ENCODE results near the gene CIBAR2. TPM values are rescaled to one million over a fixed set of nuclear protein-coding genes. Genes with fewer than 3 reads are reported as not detected.
A peak's percentile ranks its signal among the peaks of the same experiment; 100 is the strongest.

CIBAR2 gene
- total and polyA plus RNA-seq, 2 donors (not counting 1 experiment from before 2014, with no cell fraction given) = not detected

DNA sequence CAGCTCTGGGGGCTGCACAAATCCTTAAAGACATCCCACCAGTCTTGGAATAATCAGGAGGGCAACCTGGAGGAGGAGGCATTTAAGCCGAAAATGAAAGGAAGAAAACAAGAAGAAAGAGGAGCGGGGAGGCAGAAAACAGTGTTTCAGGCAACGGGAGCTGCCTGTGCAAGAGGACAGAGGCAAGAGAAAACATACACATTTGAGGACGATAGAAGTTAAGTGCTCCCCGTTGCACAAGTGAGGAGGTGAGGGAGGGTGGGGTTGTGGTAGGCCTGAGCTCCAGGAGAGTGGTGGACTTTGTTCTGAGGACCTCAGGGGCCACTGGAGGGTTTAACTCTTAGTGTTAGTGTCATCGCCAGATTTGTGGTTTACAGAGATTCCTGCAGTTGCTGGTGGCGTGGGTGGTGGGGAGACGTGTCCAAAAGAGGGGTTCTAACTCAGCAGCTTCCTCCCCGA is 27.6 kb upstream of the CIBAR2 start:
- H3K9ac ChIP-seq (ENCODE audit: insufficient read depth, low read length) = no peak overlapping the region
- H3K9me3 ChIP-seq (ENCODE audit: control insufficient read depth, insufficient read depth, low read depth, low read length) = no peaks in the 10 kb centered on the region
- no peak for DNase-seq (ENCODE audit: low read depth in 2 of 2)
- H2AFZ ChIP-seq (ENCODE audit: low read length) = no peak overlapping the region
- H3K36me3 ChIP-seq (ENCODE audit: control insufficient read depth, insufficient read depth, low read length) = no peaks in the 10 kb centered on the region
- no peaks in the 10 kb centered on the region for H4K20me1 ChIP-seq (ENCODE audit: control insufficient read depth, extremely low read depth, insufficient read depth, low read length)
- no peak overlapping the region for H3K27ac ChIP-seq (ENCODE audit: insufficient read depth, low read length)
- peaks cover 16% of the 10 kb centered on the region for H3K4me1 ChIP-seq (ENCODE audit: control insufficient read depth, extremely low read depth, insufficient read depth, low read length)
- no peak overlapping the region for H3K4me2 ChIP-seq (ENCODE audit: extremely low read depth, insufficient read depth, low read length)
- H3K27me3 ChIP-seq (ENCODE audit: control insufficient read depth, insufficient read depth, low read length) = no peaks in the 10 kb centered on the region
- no peak overlapping the region for H3K4me3 ChIP-seq (replicated peaks in 1 of 4; ENCODE audit: control extremely low read depth in 1 of 4, insufficient read depth in 1 of 4, low read depth in 3 of 4, low read length in 4 of 4)
- TF ChIP-seq, protein P1, sequence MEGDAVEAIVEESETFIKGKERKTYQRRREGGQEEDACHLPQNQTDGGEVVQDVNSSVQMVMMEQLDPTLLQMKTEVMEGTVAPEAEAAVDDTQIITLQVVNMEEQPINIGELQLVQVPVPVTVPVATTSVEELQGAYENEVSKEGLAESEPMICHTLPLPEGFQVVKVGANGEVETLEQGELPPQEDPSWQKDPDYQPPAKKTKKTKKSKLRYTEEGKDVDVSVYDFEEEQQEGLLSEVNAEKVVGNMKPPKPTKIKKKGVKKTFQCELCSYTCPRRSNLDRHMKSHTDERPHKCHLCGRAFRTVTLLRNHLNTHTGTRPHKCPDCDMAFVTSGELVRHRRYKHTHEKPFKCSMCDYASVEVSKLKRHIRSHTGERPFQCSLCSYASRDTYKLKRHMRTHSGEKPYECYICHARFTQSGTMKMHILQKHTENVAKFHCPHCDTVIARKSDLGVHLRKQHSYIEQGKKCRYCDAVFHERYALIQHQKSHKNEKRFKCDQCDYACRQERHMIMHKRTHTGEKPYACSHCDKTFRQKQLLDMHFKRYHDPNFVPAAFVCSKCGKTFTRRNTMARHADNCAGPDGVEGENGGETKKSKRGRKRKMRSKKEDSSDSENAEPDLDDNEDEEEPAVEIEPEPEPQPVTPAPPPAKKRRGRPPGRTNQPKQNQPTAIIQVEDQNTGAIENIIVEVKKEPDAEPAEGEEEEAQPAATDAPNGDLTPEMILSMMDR (conservative IDR thresholded peaks at IDR 0.05 in 1 of 2, IDR thresholded peaks at IDR 0.05 in 1 of 2; ENCODE audit: low read depth in 1 of 2, low read length in 2 of 2) = no peak
- TF ChIP-seq EZH2 (IDR thresholded peaks at IDR 0.05; ENCODE audit: low read length, missing control alignments) = no peak
- no peaks in the 10 kb centered on the region for H3K79me2 ChIP-seq (ENCODE audit: control insufficient read depth, insufficient read depth, low read length)

DNA sequence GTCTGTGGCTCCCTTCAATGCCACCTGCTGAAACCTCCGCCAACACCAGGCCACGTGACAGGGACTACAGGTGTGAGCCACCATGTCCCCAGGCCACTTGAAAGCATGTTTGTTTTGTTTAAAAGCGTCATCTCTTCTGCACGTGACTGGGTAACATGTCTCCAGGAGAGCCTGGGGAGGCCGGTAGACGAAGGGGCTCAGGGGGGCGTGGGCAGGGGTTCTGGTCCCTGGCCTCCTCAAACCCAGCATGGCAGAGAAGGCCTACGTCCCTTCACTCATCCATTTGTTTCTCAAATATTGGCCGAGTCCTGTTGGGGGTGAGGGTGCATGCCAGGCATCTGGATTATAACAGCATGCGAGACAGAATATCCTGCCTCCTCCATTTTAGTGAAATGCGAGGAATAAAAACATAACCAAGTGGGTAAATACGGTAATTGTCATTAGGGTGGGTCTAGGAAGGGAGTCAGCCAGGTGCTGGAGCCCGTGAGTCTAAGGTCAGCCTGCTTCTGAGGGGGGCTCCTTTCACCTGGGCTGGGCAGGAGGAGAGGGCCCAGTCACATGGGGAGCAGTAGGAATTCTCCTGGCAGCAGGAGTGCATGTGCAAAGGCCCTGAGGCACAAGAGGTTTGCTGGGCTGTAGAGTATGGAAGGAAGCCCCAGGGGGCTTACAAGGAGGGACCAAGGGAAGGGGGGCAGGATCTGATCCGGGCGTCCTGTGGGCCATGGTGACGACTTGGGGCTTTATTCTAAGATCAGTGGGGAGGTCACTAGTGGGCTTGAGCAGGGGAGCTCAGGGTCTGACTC is 26.8 kb upstream of the CIBAR2 start:
- H3K4me3 ChIP-seq (replicated peaks in 1 of 4; ENCODE audit: control extremely low read depth in 1 of 4, insufficient read depth in 1 of 4, low read depth in 3 of 4, low read length in 4 of 4) = no peak overlapping the region
- DNase-seq (ENCODE audit: low read depth in 2 of 2) = no peak
- no peak overlapping the region for H3K9ac ChIP-seq (ENCODE audit: insufficient read depth, low read length)
- H4K20me1 ChIP-seq (ENCODE audit: control insufficient read depth, extremely low read depth, insufficient read depth, low read length) = no peaks in the 10 kb centered on the region
- TF ChIP-seq, protein P1 (conservative IDR thresholded peaks at IDR 0.05 in 1 of 2, IDR thresholded peaks at IDR 0.05 in 1 of 2; ENCODE audit: low read depth in 1 of 2, low read length in 2 of 2) = no peak
- no peak for TF ChIP-seq EZH2 (IDR thresholded peaks at IDR 0.05; ENCODE audit: low read length, missing control alignments)
- no peak overlapping the region for H2AFZ ChIP-seq (ENCODE audit: low read length)
- no peaks in the 10 kb centered on the region for H3K27me3 ChIP-seq (ENCODE audit: control insufficient read depth, insufficient read depth, low read length)
- no peaks in the 10 kb centered on the region for H3K9me3 ChIP-seq (ENCODE audit: control insufficient read depth, insufficient read depth, low read depth, low read length)
- peaks cover 16% of the 10 kb centered on the region for H3K4me1 ChIP-seq (ENCODE audit: control insufficient read depth, extremely low read depth, insufficient read depth, low read length)
- H3K4me2 ChIP-seq (ENCODE audit: extremely low read depth, insufficient read depth, low read length) = no peak overlapping the region
- H3K36me3 ChIP-seq (ENCODE audit: control insufficient read depth, insufficient read depth, low read length) = no peaks in the 10 kb centered on the region
- no peaks in the 10 kb centered on the region for H3K79me2 ChIP-seq (ENCODE audit: control insufficient read depth, insufficient read depth, low read length)
- H3K27ac ChIP-seq (ENCODE audit: insufficient read depth, low read length) = no peak overlapping the region

DNA sequence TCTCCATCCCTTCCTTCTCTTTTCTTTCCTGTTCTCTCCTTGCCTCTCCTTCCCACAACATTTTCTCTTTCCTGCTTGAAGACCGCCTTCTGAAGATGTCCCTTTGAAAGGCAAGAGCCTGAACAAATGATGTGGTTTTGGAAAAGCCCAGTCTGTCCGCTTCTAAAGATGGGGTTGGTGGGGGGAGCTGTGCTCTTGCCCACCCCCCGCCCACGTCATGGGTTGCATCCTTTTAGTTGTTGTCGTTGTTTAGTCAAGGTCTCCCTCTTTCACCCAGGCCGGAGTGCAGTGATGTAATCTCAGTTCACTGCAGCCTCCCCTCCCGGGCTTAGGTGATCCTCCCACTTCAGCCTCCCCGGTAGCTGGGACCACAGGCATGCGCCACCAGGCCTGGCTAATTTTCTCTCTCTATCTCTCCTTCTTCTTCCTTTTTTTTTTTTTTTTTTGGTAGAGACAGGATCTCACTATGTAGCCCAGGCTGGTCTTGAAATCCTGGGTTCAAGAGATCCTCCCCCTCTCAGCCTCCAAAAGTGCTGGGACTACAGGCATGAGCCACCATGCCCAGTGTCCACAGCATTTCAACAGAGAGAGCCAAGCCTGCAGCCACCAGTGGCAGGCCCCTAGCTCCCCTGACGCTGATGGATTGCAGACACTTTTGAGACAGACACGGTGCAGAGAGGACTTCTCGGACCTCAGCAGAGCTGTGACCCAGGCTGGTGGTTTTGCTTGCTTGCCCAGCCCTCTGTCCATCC is 26.0 kb upstream of the CIBAR2 start:
- H3K9ac ChIP-seq (ENCODE audit: insufficient read depth, low read length) = no peak overlapping the region
- H3K36me3 ChIP-seq (ENCODE audit: control insufficient read depth, insufficient read depth, low read length) = no peaks in the 10 kb centered on the region
- no peak overlapping the region for H2AFZ ChIP-seq (ENCODE audit: low read length)

More for the DNA sequence above, 26.0 kb upstream of the CIBAR2 start:
- TF ChIP-seq, protein P1 (conservative IDR thresholded peaks at IDR 0.05 in 1 of 2, IDR thresholded peaks at IDR 0.05 in 1 of 2; ENCODE audit: low read depth in 1 of 2, low read length in 2 of 2) = no peak
- no peak for TF ChIP-seq EZH2 (IDR thresholded peaks at IDR 0.05; ENCODE audit: low read length, missing control alignments)
- no peaks in the 10 kb centered on the region for H4K20me1 ChIP-seq (ENCODE audit: control insufficient read depth, extremely low read depth, insufficient read depth, low read length)
- no peaks in the 10 kb centered on the region for H3K9me3 ChIP-seq (ENCODE audit: control insufficient read depth, insufficient read depth, low read depth, low read length)
- H3K4me1 ChIP-seq (ENCODE audit: control insufficient read depth, extremely low read depth, insufficient read depth, low read length) = peaks cover 16% of the 10 kb centered on the region
- peak overlapping the region in 1 of 4 experiments; percentile 42 for H3K4me3 ChIP-seq (replicated peaks in 1 of 4; ENCODE audit: control extremely low read depth in 1 of 4, insufficient read depth in 1 of 4, low read depth in 3 of 4, low read length in 4 of 4)
- H3K79me2 ChIP-seq (ENCODE audit: control insufficient read depth, insufficient read depth, low read length) = no peaks in the 10 kb centered on the region
- no peak overlapping the region for H3K27ac ChIP-seq (ENCODE audit: insufficient read depth, low read length)
- H3K4me2 ChIP-seq (ENCODE audit: extremely low read depth, insufficient read depth, low read length) = no peak overlapping the region
- H3K27me3 ChIP-seq (ENCODE audit: control insufficient read depth, insufficient read depth, low read length) = no peaks in the 10 kb centered on the region
- no peak for DNase-seq (ENCODE audit: low read depth in 2 of 2)

All from fibroblast of lung (primary cell).